Myocyte (in vitro differentiated cells): ENCODE measurements around the gene GALNS. TPM values are rescaled to one million over a fixed set of nuclear protein-coding genes. Genes with fewer than 3 reads are reported as not detected.

Source experiments
- DNase-seq: peaks from one replicate; pipeline ENCODE4 v3.0.0-alpha.2; 2012; ENCODE audit warnings: low read depth
- total RNA-seq: library from RNA; depleted of rRNA; stranded (reverse); fragments of >200 nt; gene quantifications from 2 replicates; pipeline ENCODE4 v1.2.3, GENCODE V29; 2014

The GALNS gene
- total RNA-seq, 1 donor from 2014 or later: 34.8 TPM

- no peak for DNase-seq
These were observed 20.3 kb upstream of the GALNS start for GRCh38 chr16:88876942-88877526.

- no peak for DNase-seq
These were observed 19.0 kb upstream of the GALNS start for GRCh38 chr16:88875703-88876234.

- no peak for DNase-seq
These were observed 18.3 kb upstream of the GALNS start for GRCh38 chr16:88874938-88875599.

- peak; percentile 80 for DNase-seq
These were observed 16.0 kb upstream of the GALNS start for GRCh38 chr16:88872650-88873331.

GRCh38 chr16:88871730-88872416 lies 15.1 kb upstream of the GALNS start:
- DNase-seq: no peak

- no peak for DNase-seq
These were observed 14.6 kb upstream of the GALNS start for GRCh38 chr16:88871349-88871702.

GRCh38 chr16:88870608-88871348 lies 14.0 kb upstream of the GALNS start:
- DNase-seq: no peak

- peak; percentile 54 for DNase-seq
These were observed 12.9 kb upstream of the GALNS start for GRCh38 chr16:88869673-88869980.

GRCh38 chr16:88868974-88869672 lies 12.4 kb upstream of the GALNS start:
- DNase-seq: no peak

- no peak for DNase-seq
These were observed 11.0 kb upstream of the GALNS start for GRCh38 chr16:88867581-88868246.

- DNase-seq: no peak
These were observed 9.6 kb upstream of the GALNS start, which contains the start of gene PABPN1L for GRCh38 chr16:88866151-88866920. PABPN1L (minus strand) TSS chr16:88866660; CDS start chr16:88866606, 54 bp downstream.

- no peak for DNase-seq
These were observed 9.0 kb upstream of the GALNS start for GRCh38 chr16:88865742-88866141.

- DNase-seq: no peak
These were observed 8.6 kb upstream of the GALNS start for GRCh38 chr16:88865310-88865709.

GRCh38 chr16:88864521-88864920 lies 7.8 kb upstream of the GALNS start:
- DNase-seq: no peak

GRCh38 chr16:88864099-88864498 lies 7.4 kb upstream of the GALNS start:
- DNase-seq: no peak

- no peak for DNase-seq
These were observed 6.7 kb upstream of the GALNS start for GRCh38 chr16:88863426-88863825.

- no peak for DNase-seq
These were observed 6.2 kb upstream of the GALNS start for GRCh38 chr16:88862968-88863367.

- DNase-seq: no peak
These were observed 4.6 kb upstream of the GALNS start for GRCh38 chr16:88861359-88861758.

GRCh38 chr16:88859381-88860091 lies 2.8 kb upstream of the GALNS start:
- no peak for DNase-seq
